ENCODE data around the gene FAM107B.
A peak's percentile ranks its signal among the peaks of the same experiment; 100 is the strongest.

FAM107B gene

GRCh38 chr10:14502431-14502830 lies 272.3 kb downstream of the FAM107B start:
- Histone ChIP-seq H3K4me3 (ENCODE audit: low read depth in 1 of 2, low read length in 1 of 2) (no peak overlapping the region), H3K27me3 (peaks cover 5% of the 10 kb centered on the region), H3K27ac (no peak overlapping the region), H3K36me3 (no peaks in the 10 kb centered on the region), H3K9me3 (no peaks in the 10 kb centered on the region), H3K4me1 (ENCODE audit: control insufficient read depth in 1 of 2, insufficient read depth in 1 of 2, low read depth in 1 of 2, low read length in 1 of 2) (peaks cover 5 to 24% of the 10 kb centered on the region in 2 experiments)
- no peak for TF ChIP-seq CTCF (IDR thresholded peaks at IDR 0.05)

GRCh38 chr10:14500172-14500765 lies 274.4 kb downstream of the FAM107B start:
- Histone ChIP-seq H3K27me3 (peaks cover 14% of the 10 kb centered on the region), H3K4me1 (ENCODE audit: control insufficient read depth in 1 of 2, insufficient read depth in 1 of 2, low read depth in 1 of 2, low read length in 1 of 2) (peaks cover 5 to 24% of the 10 kb centered on the region in 2 experiments), H3K9me3 (no peaks in the 10 kb centered on the region), H3K4me3 (ENCODE audit: low read depth in 1 of 2, low read length in 1 of 2) (no peak overlapping the region), H3K36me3 (no peaks in the 10 kb centered on the region), H3K27ac (peak overlapping the region; percentile 28)
- TF ChIP-seq CTCF (IDR thresholded peaks at IDR 0.05): no peak

GRCh38 chr10:14499601-14499904 lies 275.1 kb downstream of the FAM107B start:
- Histone ChIP-seq H3K36me3 (no peaks in the 10 kb centered on the region), H3K27ac (no peak overlapping the region), H3K4me3 (ENCODE audit: low read depth in 1 of 2, low read length in 1 of 2) (peak overlapping the region in 1 of 2 experiments; percentile 12), H3K9me3 (no peaks in the 10 kb centered on the region), H3K4me1 (ENCODE audit: control insufficient read depth in 1 of 2, insufficient read depth in 1 of 2, low read depth in 1 of 2, low read length in 1 of 2) (peaks cover 5 to 24% of the 10 kb centered on the region in 2 experiments), H3K27me3 (peaks cover 14% of the 10 kb centered on the region)
- no peak for TF ChIP-seq CTCF (IDR thresholded peaks at IDR 0.05)

- Histone ChIP-seq H3K4me3 (ENCODE audit: low read depth in 1 of 2, low read length in 1 of 2) (no peak overlapping the region), H3K36me3 (no peaks in the 10 kb centered on the region), H3K27ac (no peak overlapping the region), H3K4me1 (ENCODE audit: control insufficient read depth in 1 of 2, insufficient read depth in 1 of 2, low read depth in 1 of 2, low read length in 1 of 2) (peaks cover 5 to 24% of the 10 kb centered on the region in 2 experiments), H3K9me3 (no peaks in the 10 kb centered on the region), H3K27me3 (peaks cover 14% of the 10 kb centered on the region)
- no peak for TF ChIP-seq CTCF (IDR thresholded peaks at IDR 0.05)
These were observed 276.4 kb downstream of the FAM107B start for GRCh38 chr10:14498326-14498725.

DNA sequence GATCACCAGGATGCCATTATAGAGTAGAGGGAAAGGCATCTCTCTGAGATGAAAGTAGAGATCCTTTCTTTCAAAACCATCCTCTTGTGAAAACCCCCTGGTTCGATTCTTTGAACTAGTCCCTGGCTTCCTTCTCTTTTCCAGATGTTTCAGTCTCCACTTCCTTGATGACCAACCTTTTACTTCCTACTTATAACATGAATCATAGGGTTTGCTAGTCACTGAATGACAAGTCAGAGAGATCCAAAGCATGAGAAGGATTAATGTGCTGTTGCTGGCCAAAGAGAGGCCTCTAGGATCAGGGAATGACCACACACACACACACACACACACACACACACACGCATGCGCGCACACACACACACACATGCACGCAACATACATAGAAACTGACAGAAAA lies 282.9 kb downstream of the FAM107B start:
- TF ChIP-seq CTCF (IDR thresholded peaks at IDR 0.05): no peak
- Histone ChIP-seq H3K9me3 (no peaks in the 10 kb centered on the region), H3K4me3 (ENCODE audit: low read depth in 1 of 2, low read length in 1 of 2) (no peak overlapping the region), H3K36me3 (no peaks in the 10 kb centered on the region), H3K27me3 (peaks cover 49% of the 10 kb centered on the region), H3K4me1 (ENCODE audit: control insufficient read depth in 1 of 2, insufficient read depth in 1 of 2, low read depth in 1 of 2, low read length in 1 of 2) (peaks cover 4 to 5% of the 10 kb centered on the region in 2 experiments), H3K27ac (no peak overlapping the region)
